NCI-H774 (cell line): ENCODE data around the gene SH3BP2.

ENCODE experiments used
- DNase-seq: peaks from one replicate; lab custom pipeline; 2025; lab: John Stamatoyannopoulos, UW

The SH3BP2 gene

DNA sequence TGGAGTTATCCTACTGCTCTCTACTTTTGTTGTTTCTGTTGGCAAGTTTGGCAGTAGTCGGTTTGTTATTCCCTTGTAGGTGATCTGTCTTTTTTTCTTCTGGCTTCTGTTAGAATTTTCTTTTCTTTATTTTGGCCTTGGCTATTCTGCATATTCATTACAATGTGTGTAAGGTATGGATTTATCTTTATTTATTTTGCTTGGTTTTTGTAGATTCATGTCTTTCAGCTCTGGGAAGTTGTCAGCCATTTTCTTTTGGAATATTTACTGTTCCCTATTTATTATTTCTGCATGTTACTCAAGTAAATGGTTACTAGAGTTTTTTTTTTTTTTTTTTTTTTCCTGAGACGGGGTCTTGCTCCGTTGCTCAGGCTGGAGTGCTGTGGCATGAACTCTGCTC lies 63.4 kb downstream of the SH3BP2 start:
- no peak for DNase-seq

- no peak for DNase-seq
Observed at GRCh38 chr4:2857349-2857927, 64.6 kb downstream of the SH3BP2 start.

DNA sequence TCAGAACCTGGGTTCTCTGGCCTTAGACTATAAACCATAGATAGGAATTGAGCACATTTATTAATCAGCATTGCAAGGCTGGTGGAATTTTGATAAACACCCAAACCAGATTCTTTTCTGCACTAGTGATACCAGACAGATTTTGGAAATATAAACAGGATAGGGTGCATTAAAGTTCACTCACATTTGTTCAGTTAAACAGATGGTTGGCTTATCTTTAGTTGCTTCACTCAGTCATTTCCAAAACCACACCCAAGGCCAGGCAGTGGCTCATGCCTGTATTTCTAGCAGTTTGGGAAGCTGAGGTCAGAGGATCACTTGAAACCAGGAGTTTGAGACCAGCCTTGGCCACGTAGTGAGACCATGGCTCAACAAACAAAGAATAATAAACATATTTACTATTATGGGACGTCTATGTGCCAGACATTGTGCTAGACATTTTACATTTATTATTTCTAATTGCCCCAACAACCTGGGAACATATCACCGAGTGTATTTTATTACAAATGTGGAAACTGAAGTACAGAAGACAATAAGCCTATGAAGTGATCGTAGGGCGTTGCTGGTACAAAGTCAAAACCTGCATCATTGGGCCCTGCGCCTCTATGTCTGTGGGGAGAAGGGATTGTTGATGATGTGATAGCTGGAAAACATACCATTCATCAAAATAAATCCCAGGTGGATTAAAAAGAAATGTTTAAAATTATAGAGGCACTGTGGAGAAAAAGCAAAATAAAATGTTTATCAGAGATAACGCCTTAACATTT lies 65.7 kb downstream of the SH3BP2 start:
- DNase-seq = no peak

- DNase-seq = no peak
Observed at GRCh38 chr4:2859514-2859913, 66.6 kb downstream of the SH3BP2 start.

DNA sequence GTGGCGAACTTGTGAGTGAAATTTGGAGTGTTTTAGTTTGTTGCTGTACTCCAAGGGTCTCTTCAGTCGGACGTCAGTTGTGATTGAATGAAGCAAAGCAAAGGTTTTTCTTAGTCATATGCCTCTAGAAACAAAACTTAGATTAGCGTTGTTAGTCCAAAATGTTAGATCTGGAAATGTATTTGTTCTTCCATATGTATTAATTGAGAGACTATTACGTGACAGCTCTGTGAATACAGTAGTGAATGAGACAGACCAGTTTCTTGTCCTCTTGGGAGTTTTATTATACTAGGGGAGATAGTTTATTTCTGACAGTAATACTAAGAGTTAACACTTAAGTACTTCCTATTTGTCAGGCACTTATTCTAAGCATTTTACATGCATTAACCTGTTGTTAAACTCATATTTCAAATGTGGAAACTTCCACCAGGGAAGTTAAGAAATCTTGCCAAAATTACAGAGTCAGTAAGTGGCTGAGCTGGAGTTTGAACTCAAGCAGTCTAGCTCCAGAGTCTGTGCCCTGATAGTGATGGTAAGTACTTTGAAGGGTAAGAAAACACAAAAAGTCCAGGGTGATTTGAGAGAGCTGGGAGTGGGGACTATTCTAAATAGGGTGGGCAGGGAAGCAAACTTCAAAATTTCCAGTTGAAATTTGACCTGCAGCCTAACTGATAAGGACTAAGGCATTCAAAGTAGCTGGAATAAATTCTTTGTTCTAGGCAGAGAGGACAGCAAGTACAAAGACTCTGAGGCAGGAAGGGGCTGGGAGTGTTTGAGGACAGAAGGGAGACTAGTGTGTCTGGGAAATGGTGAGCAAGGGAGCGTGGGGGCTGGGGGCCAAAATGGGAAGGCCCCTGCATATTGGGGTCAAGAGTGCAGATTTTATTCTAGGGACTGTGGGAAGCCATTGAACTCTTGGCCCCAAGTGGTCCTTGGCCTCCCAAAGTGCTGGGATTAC lies 67.8 kb downstream of the SH3BP2 start:
- DNase-seq = no peak

GRCh38 chr4:2861631-2862436 lies 68.9 kb downstream of the SH3BP2 start:
- no peak for DNase-seq

GRCh38 chr4:2862528-2862927 lies 69.6 kb downstream of the SH3BP2 start:
- no peak for DNase-seq

GRCh38 chr4:2863649-2864048 lies 70.8 kb downstream of the SH3BP2 start:
- no peak for DNase-seq

- DNase-seq = no peak
Observed at GRCh38 chr4:2865196-2865780, 72.4 kb downstream of the SH3BP2 start.

DNA sequence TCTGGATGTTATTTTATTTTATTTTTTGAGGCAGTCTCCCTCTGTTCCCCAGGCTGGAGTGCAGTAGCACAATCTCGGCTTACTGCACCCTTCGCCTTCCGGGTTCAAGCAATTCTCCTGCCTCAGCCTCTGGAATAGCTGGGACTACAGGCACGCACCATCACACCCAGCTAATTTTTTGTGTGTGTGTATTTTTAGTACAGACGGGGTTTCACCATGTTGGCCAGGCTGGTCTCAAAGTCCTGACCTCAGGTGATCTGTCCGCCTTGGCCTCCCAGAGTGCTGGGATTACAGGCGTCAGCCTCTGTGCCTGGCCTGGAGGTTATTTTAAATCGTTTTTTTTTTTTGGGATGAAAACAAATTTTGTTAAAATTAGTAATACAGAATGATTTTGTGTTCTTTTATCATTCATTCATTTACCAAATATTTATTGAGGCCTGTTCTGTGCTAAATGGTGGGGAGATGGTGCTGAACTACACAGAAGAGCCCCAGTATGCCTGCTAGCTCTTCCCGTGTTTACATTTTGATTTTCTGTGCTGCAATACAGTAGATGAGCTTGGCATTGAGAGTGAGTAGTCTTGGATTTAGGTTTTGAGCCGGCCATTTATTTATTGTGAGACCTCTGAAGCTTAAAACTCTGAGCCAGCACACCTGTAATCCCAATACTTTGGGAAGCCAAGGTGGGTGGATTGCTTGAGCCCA lies 73.4 kb downstream of the SH3BP2 start:
- DNase-seq = no peak

GRCh38 chr4:2866891-2867290 lies 74.0 kb downstream of the SH3BP2 start:
- DNase-seq = no peak

- DNase-seq = no peak
Observed at GRCh38 chr4:2867758-2868491, 75.0 kb downstream of the SH3BP2 start.

GRCh38 chr4:2868877-2869487 lies 76.1 kb downstream of the SH3BP2 start:
- no peak for DNase-seq

DNA sequence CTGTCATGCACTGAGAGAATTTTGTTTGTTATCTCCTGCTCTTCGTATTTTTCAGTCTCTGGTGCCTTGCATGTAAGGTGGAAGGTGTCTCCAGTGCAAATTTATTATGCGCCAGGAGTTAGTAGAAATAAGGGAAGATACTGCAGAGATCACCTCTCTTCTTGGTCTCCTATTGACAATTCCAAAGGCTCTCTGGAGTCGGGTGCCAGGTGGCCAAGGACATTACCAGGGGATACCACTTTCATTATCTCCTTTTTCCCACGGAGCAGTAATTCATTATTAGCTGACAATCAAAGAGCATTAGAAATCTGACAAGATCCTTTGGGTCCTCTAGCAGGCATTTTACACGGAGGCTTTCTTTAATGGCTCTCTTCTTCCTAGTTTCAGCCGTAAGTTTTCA lies 76.8 kb downstream of the SH3BP2 start:
- no peak for DNase-seq

DNA sequence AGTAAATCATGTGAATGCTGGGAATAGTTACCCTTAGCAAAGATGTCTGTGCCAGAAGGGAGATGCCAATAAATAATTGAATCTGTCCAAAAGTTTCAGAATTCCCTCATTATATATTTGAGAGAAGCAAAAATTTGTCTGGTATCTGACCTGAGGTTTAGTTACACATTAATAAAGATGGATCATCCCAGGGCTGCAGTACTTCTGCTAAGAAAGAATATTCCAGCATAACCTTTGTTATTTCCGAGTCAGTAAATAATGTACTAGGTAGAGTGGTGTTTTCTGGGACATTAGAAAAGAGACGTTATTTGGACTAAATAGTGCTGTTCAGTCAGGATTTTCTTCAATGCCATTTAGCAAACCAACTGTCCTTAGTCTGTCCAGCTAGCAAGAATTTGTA lies 77.2 kb downstream of the SH3BP2 start:
- no peak for DNase-seq

- no peak for DNase-seq
Observed at GRCh38 chr4:2871466-2871865, 78.6 kb downstream of the SH3BP2 start.

- DNase-seq = no peak
Observed at GRCh38 chr4:2871911-2872310, 79.0 kb downstream of the SH3BP2 start.

DNA sequence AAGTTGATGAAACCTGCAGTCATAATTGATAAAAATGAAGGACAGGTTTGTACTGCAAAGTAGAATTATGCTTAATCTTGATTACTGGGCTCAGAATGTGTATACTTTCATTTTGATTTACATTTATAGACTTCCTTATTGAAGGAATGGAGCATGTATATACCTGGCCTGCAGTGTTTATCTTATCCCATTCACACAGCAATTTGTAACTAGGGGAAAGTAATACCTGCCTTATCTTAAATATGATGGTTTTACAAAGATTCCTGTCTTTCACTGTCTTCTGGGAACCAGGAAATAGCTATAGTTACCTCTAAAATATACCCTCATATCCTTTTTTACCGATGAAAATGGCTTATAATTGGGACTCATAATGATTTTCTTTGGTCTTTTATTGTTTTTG lies 80.4 kb downstream of the SH3BP2 start:
- no peak for DNase-seq

GRCh38 chr4:2874861-2875260 lies 82.0 kb downstream of the SH3BP2 start:
- no peak for DNase-seq

GRCh38 chr4:2875556-2875955 lies 82.7 kb downstream of the SH3BP2 start:
- DNase-seq = no peak
